GM19351 (cell line): ENCODE measurements around the gene SATB1.
"Not testable (repeated sequence)": the region's sequence is repeated elsewhere in the genome, so short reads cannot be mapped to it uniquely, and the experiment has no call there.

ENCODE experiments used
- ATAC-seq: cut with Tn5 transposase; IDR thresholded peaks from one replicate; pipeline ENCODE4 v1.9.1; 2021; ENCODE audit warnings: mild to moderate bottlenecking, moderate library complexity; ENCODE audit not compliant: unreplicated experiment

Gene SATB1

GRCh38 chr3:18424729-18425640, at the start of gene SATB1:
SATB1 (minus strand) TSS chr3:18425339; CDS start chr3:18420967, 4,372 bp downstream.
- peak; percentile 49 for ATAC-seq

- ATAC-seq, result no peak
These were observed 49.1 kb upstream of the SATB1 start for GRCh38 chr3:18474202-18474601.

GRCh38 chr3:18469775-18470174, 44.6 kb upstream of the SATB1 start:
- ATAC-seq, result no peak

- no peak for ATAC-seq
These were observed 41.0 kb upstream of the SATB1 start for GRCh38 chr3:18466136-18466535.

- no peak for ATAC-seq
These were observed 29.6 kb upstream of the SATB1 start for GRCh38 chr3:18454766-18455165.

GRCh38 chr3:18449618-18450017, 24.5 kb upstream of the SATB1 start:
- ATAC-seq, result not testable (repeated sequence)

- no peak for ATAC-seq
These were observed 22.6 kb upstream of the SATB1 start for GRCh38 chr3:18447720-18448119.

GRCh38 chr3:18446149-18446825, 21.1 kb upstream of the SATB1 start:
- no peak for ATAC-seq

- ATAC-seq, result peak; percentile 27
These were observed 20.4 kb upstream of the SATB1 start for GRCh38 chr3:18445401-18446148.

- peak; percentile 94 for ATAC-seq
These were observed 19.7 kb upstream of the SATB1 start for GRCh38 chr3:18444595-18445400.

- ATAC-seq, result no peak
These were observed 18.8 kb upstream of the SATB1 start for GRCh38 chr3:18443665-18444594.

GRCh38 chr3:18442756-18443664, 17.9 kb upstream of the SATB1 start:
- no peak for ATAC-seq

GRCh38 chr3:18441551-18441950, 16.4 kb upstream of the SATB1 start:
- ATAC-seq, result no peak

GRCh38 chr3:18440066-18440722, 15.1 kb upstream of the SATB1 start:
- no peak for ATAC-seq

GRCh38 chr3:18439281-18439680, 14.1 kb upstream of the SATB1 start:
- no peak for ATAC-seq

- no peak for ATAC-seq
These were observed 13.4 kb upstream of the SATB1 start for GRCh38 chr3:18438586-18438985.

- ATAC-seq, result no peak
These were observed 11.1 kb upstream of the SATB1 start for GRCh38 chr3:18436213-18436612.

GRCh38 chr3:18434711-18435110, 9.6 kb upstream of the SATB1 start:
- ATAC-seq, result no peak
